ENCODE data around the gene ATP8B3.

Gene ATP8B3

GRCh38 chr19:1826557-1827521, 14.8 kb upstream of the ATP8B3 start (continued):
- TF ChIP-seq HIC1 (tag by site-specific recombination; IDR thresholded peaks at IDR 0.05): peak; percentile 51; the same call in 1 of the 2 replicates
- no peak for TF ChIP-seq ZNF791 (tag by site-specific recombination; IDR thresholded peaks at IDR 0.05)
- no peak for TF ChIP-seq ZNF707 (tag by site-specific recombination; IDR thresholded peaks at IDR 0.05)
- no peak for TF ChIP-seq ZSCAN30 (tag by site-specific recombination; IDR thresholded peaks at IDR 0.05)
- TF ChIP-seq ZNF513 (tag by site-specific recombination; IDR thresholded peaks at IDR 0.05): no peak

- no peak overlapping the region for H3K27ac ChIP-seq (ENCODE audit: extremely low read depth, low read depth, low read length)
- H3K36me3 ChIP-seq (ENCODE audit: control insufficient read depth in 2 of 2, insufficient read depth in 1 of 2, low read length in 2 of 2): peaks cover 12 to 68% of the 10 kb centered on the region in 2 experiments; a peak in 2 of 3 replicates
- ChIA-PET CTCF (interaction anchor here (0.6 to 5.0 kb wide), 45 partner anchors 8 to 370 kb away, joined by 3 to 53 read pairs (median 4); partner anchors contain the start of gene UQCR11), POLR2A (interaction anchor here (0.6 to 1.7 kb wide), 7 partner anchors 12 to 233 kb away, joined by 3 to 7 read pairs (median 4); partner anchors contain the start of gene MBD3)
- no peaks in the 10 kb centered on the region for H3K4me1 ChIP-seq (ENCODE audit: control insufficient read depth, insufficient read depth, low read length)
- H3K9me3 ChIP-seq (ENCODE audit: control insufficient read depth, insufficient read depth, low read depth, low read length): no peaks in the 10 kb centered on the region
- H3K4me3 ChIP-seq (ENCODE audit: low read depth, low read length): no peak overlapping the region
- TF ChIP-seq PRDM1 (tag by site-specific recombination; IDR thresholded peaks at IDR 0.05) (no peak), WT1 (tag by site-specific recombination; IDR thresholded peaks at IDR 0.05) (peak; percentile 85), ZNF658 (tag by site-specific recombination; IDR thresholded peaks at IDR 0.05) (no peak), ZNF214 (tag by site-specific recombination; IDR thresholded peaks at IDR 0.05; ENCODE audit: borderline replicate concordance) (no peak), IKZF3 (tag by site-specific recombination; IDR thresholded peaks at IDR 0.05) (no peak), BCL11A (tag by site-specific recombination; IDR thresholded peaks at IDR 0.05; ENCODE audit: low read depth) (0 out of 2 replicates have a peak, but pooled peaks have one; percentile 35), ZNF341 (tag by site-specific recombination; IDR thresholded peaks at IDR 0.05; ENCODE audit: low read depth) (no peak), ZNF391 (tag by site-specific recombination; IDR thresholded peaks at IDR 0.05; ENCODE audit: borderline replicate concordance, low read depth) (no peak; the same call in 1 of the 2 replicates), MYNN (tag by site-specific recombination; IDR thresholded peaks at IDR 0.05; ENCODE audit: borderline replicate concordance) (no peak), ZNF302 (tag by site-specific recombination; IDR thresholded peaks at IDR 0.05; ENCODE audit: low read depth) (no peak), ZNF133 (tag by site-specific recombination; IDR thresholded peaks at IDR 0.05) (no peak), ZNF114 (tag by site-specific recombination; IDR thresholded peaks at IDR 0.05) (no peak), ZNF624 (tag by site-specific recombination; IDR thresholded peaks at IDR 0.05) (no peak), ZNF549 (tag by site-specific recombination; IDR thresholded peaks at IDR 0.05) (no peak), ZNF311 (tag by site-specific recombination; IDR thresholded peaks at IDR 0.05; ENCODE audit: borderline replicate concordance) (no peak), ELK4 (IDR thresholded peaks at IDR 0.05; ENCODE audit: borderline replicate concordance, low read depth, low read length) (no peak), ZSCAN23 (tag by site-specific recombination; IDR thresholded peaks at IDR 0.05) (no peak), HOXC10 (CRISPR knock-in tag; IDR thresholded peaks at IDR 0.05) (no peak), ZNF518A (tag by site-specific recombination; conservative IDR thresholded peaks at IDR 0.05; ENCODE audit: low read depth) (no peak), ZNF121 (tag by site-specific recombination; IDR thresholded peaks at IDR 0.05) (peak; percentile 45; the same call in 1 of the 2 replicates)
Measured at GRCh38 chr19:1825909-1826556, 14.0 kb upstream of the ATP8B3 start.

All from HEK293 (cell line).